ENCODE results near the gene PAPPA. TPM values are rescaled to one million over a fixed set of nuclear protein-coding genes. Genes with fewer than 3 reads are reported as not detected.

PAPPA gene
- total and polyA plus RNA-seq, 8 donors, result 0.45 to 11.7 (median 1.9) TPM

GRCh38 chr9:116204252-116204882 lies 50.8 kb downstream of the PAPPA start:
- intact Hi-C loops (cut with DNase I; ENCODE audit: low total_unique reads), result no loop called here
- DNase-seq, result no peak
- no peaks in the 10 kb centered on the region for H3K9me3 ChIP-seq
- no peak for TF ChIP-seq POLR2A (IDR thresholded peaks at IDR 0.05)
- no peak for TF ChIP-seq POLR2AphosphoS5 (IDR thresholded peaks at IDR 0.05)
- no peak for TF ChIP-seq CTCF (IDR thresholded peaks at IDR 0.05)
- TF ChIP-seq EP300 (IDR thresholded peaks at IDR 0.05), result no peak
- no peaks in the 10 kb centered on the region for H3K27me3 ChIP-seq
- H3K4me3 ChIP-seq, result no peak overlapping the region
- no peaks in the 10 kb centered on the region for H3K36me3 ChIP-seq
- 74 to 85% (median 84%) methylated on average over 5 of the region's 5 CpGs for WGBS, 5 donors
- no peaks in the 10 kb centered on the region for H3K4me1 ChIP-seq
- no peak overlapping the region for H3K27ac ChIP-seq

- intact Hi-C loops (cut with DNase I; ENCODE audit: low total_unique reads), result no loop called here
- no peaks in the 10 kb centered on the region for H3K9me3 ChIP-seq
- WGBS, 5 donors, result 87 to 94% (median 91%) methylated on average over 4 of the region's 4 CpGs
- no peak overlapping the region for H3K27ac ChIP-seq
- no peak for DNase-seq
- TF ChIP-seq POLR2A (IDR thresholded peaks at IDR 0.05), result no peak
- H3K36me3 ChIP-seq, result peaks cover 0 to 7% (median 2%) of the 10 kb centered on the region in 4 donors
- H3K4me1 ChIP-seq, result no peaks in the 10 kb centered on the region
- no peak overlapping the region for H3K4me3 ChIP-seq
- no peaks in the 10 kb centered on the region for H3K27me3 ChIP-seq
Measured at GRCh38 chr9:116207371-116208111, 54.0 kb downstream of the PAPPA start.

- TF ChIP-seq POLR2A (IDR thresholded peaks at IDR 0.05), result no peak
- TF ChIP-seq CTCF (IDR thresholded peaks at IDR 0.05), result no peak
- TF ChIP-seq POLR2AphosphoS5 (IDR thresholded peaks at IDR 0.05), result no peak
- no peak for TF ChIP-seq EP300 (IDR thresholded peaks at IDR 0.05)
- WGBS, 5 donors, result 64 to 76% (median 72%) methylated on average over 5 of the region's 5 CpGs
- Histone ChIP-seq H3K4me1 (no peaks in the 10 kb centered on the region), H3K36me3 (peaks cover 0 to 7% (median 2%) of the 10 kb centered on the region in 4 donors), H3K27me3 (no peaks in the 10 kb centered on the region), H3K9me3 (no peaks in the 10 kb centered on the region), H3K27ac (no peak overlapping the region), H3K4me3 (no peak overlapping the region)
- DNase-seq, result no peak
- intact Hi-C loops (cut with DNase I; ENCODE audit: low total_unique reads), result no loop called here
Measured at GRCh38 chr9:116208417-116209232, 55.0 kb downstream of the PAPPA start.

GRCh38 chr9:116209414-116210116 lies 56.0 kb downstream of the PAPPA start:
- Histone ChIP-seq H3K27me3 (no peaks in the 10 kb centered on the region), H3K9me3 (no peaks in the 10 kb centered on the region), H3K4me3 (no peak overlapping the region), H3K27ac (no peak overlapping the region), H3K4me1 (no peaks in the 10 kb centered on the region), H3K36me3 (peaks cover 0 to 9% (median 3%) of the 10 kb centered on the region in 4 donors)
- TF ChIP-seq CTCF (IDR thresholded peaks at IDR 0.05) (no peak), POLR2A (IDR thresholded peaks at IDR 0.05) (no peak), POLR2AphosphoS5 (IDR thresholded peaks at IDR 0.05) (no peak), EP300 (IDR thresholded peaks at IDR 0.05) (no peak)
- intact Hi-C loops (cut with DNase I; ENCODE audit: low total_unique reads), result no loop called here
- no peak for DNase-seq
- 90 to 98% (median 94%) methylated on average over 1 of the region's 1 CpG for WGBS, 5 donors
